Spleen (tissue), 11 donors: Measurements from ENCODE around the gene AKR1A1. TPM values are rescaled to one million over a fixed set of nuclear protein-coding genes. Genes with fewer than 3 reads are reported as not detected.
A peak's percentile ranks its signal among the peaks of the same experiment; 100 is the strongest.

Source experiments
- DNase-seq: peaks from one replicate; pipeline ENCODE4 v3.0.0-alpha.2; 2020
- H3K27ac ChIP-seq, 8 donors: fragments of 200-600 bp; sonication (generic) in 7 of 8; 1 replicate in 4 of 8; 2 replicates in 4 of 8; pipeline versions ENCODE4 v1.5.0 to v1.8.0; 2016 to 2021; ENCODE audit warnings: inconsistent platforms in 4 of 8, mild to moderate bottlenecking in 4 of 8, moderate library complexity in 1 of 8
- H3K27me3 ChIP-seq, 7 donors: fragments of 200-600 bp; sonication (generic) in 6 of 7; replicated peaks in 1 of 7; 1 replicate in 4 of 7; 2 replicates in 3 of 7; pipeline versions ENCODE4 v1.5.0 to v1.8.0; 2016 to 2021; ENCODE audit warnings: inconsistent platforms in 3 of 7, mild to moderate bottlenecking in 1 of 7
- H3K36me3 ChIP-seq, 6 donors: fragments of 200-600 bp; sonication (generic) in 5 of 6; 1 replicate in 4 of 6; 2 replicates in 2 of 6; pipeline versions ENCODE4 v1.5.0 to v1.8.0; 2016 to 2021; ENCODE audit warnings: inconsistent platforms in 2 of 6
- H3K4me1 ChIP-seq, 6 donors: fragments of 200-600 bp; sonication (generic) in 5 of 6; 1 replicate in 3 of 6; 2 replicates in 3 of 6; pipeline versions ENCODE4 v1.5.0 to v1.8.0; 2016 to 2021; ENCODE audit warnings: inconsistent platforms in 3 of 6
- H3K4me3 ChIP-seq, 8 donors: fragments of 200-600 bp; sonication (generic) in 7 of 8; 1 replicate in 4 of 8; 2 replicates in 4 of 8; pipeline versions ENCODE4 v1.5.0 to v1.8.0; 2016 to 2021; ENCODE audit warnings: inconsistent platforms in 4 of 8, mild to moderate bottlenecking in 4 of 8, moderate library complexity in 2 of 8
- H3K9me3 ChIP-seq, 8 donors: fragments of 200-600 bp; sonication (generic) in 7 of 8; 1 replicate in 4 of 8; 2 replicates in 4 of 8; pipeline versions ENCODE4 v1.5.0 to v1.8.0; 2016 to 2021; ENCODE audit warnings: inconsistent platforms in 4 of 8
- CTCF ChIP-seq, 11 experiments: fragments of 200-600 bp in 7 of 11; fragments of 450-650 bp in 4 of 11; sonication (generic) in 4 of 11; IDR thresholded peaks in 8 of 11; conservative IDR thresholded peaks in 3 of 11; 1 replicate in 7 of 11; 2 replicates in 4 of 11; pipeline versions ENCODE4 v1.4.0 to v1.8.0; 2016 to 2021; ENCODE audit warnings: antibody characterized with exemption in 11 of 11, inconsistent platforms in 4 of 11, mild to moderate bottlenecking in 1 of 11
- POLR2A ChIP-seq, 3 donors: fragments of 450-650 bp; IDR thresholded peaks; one replicate each; pipeline ENCODE4 v1.5.1; 2017; ENCODE audit warnings: antibody characterized with exemption in 3 of 3, mild to moderate bottlenecking in 1 of 3
- POLR2AphosphoS5 ChIP-seq, 3 donors: sonication (generic); formaldehyde crosslinking; IDR thresholded peaks; one replicate each; pipeline ENCODE4 v1.5.1; 2017; ENCODE audit warnings: antibody characterized with exemption in 3 of 3
- WGBS, 5 donors: extraction: QIAGEN DNeasy Blood & Tissue Kit in 3 of 5; methylation state at CpG; one replicate each; pipeline versions ENCODE4 v1.1.5 to v1.1.7; 2013 to 2018; 5-methylcytosine and 5-hydroxymethylcytosine counted together
- intact Hi-C: fragments of 100-400 bp; cut with DNase I; formaldehyde crosslinking; loops from one replicate; pipeline ENCODE4 v1.15.0; 2023; ENCODE audit warnings: low total_unique reads
- polyA plus RNA-seq, 3 donors: library from polyadenylated mRNA; stranded (reverse); fragments of 200-250 nt; gene quantifications; one replicate each; pipeline ENCODE4 v1.2.1, GENCODE V29; 2013
- total RNA-seq, 7 donors: library from RNA; depleted of rRNA in 3 of 7; stranded (reverse); fragments of >200 nt in 3 of 7; fragmentation: NEBNext Ultra II Directional in 4 of 7; extraction: Animal tissue kit (Norgen Biotek cat#: 25700) in 4 of 7; gene quantifications; one replicate each; pipeline versions ENCODE4 v1.1.0 to v1.2.1, GENCODE V29; 2016 to 2021
- donor health status: healthy with polysubstance abuse.
- donor health status: DM: no; HTN: no; CAD: no; lungs with moderate emphysema.
- donor health status: DM: no; HTN: no; CAD: no.
- donor health status: Bipolar disorder and iron deficiency.
- donor health status: healthy.
- donor health status: DM: no; HTN: no; CAD: no.
- donor health status: DM: yes; HTN: yes; CAD: no.

The AKR1A1 gene
- total and polyA plus RNA-seq, 10 donors = 68.8 to 150 (median 130) TPM

DNA sequence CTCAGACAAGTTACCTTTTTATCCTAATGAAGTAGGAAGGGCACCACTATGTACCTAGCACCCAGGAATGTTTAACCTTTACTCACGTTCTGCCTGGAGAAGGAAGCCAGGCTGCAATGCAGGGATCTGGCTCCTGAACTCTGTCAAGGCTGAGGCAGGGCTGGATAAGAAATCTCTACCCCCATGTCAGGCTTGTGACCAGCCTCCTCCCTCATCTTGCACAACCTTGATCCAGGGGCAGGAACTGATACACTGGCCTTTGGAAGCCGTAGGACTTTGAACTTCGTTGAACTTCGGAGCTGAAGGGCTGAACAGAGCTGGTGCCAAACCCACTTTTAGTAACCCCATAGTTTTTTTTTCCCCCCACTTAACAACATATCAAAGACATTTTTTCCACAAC lies 8.0 kb upstream of the AKR1A1 start:
- H3K36me3 ChIP-seq = no peaks in the 10 kb centered on the region
- DNase-seq = no peak
- intact Hi-C loops = no loop called here
- H3K4me1 ChIP-seq = peaks cover 29 to 55% (median 37%) of the 10 kb centered on the region in 6 donors
- H3K27me3 ChIP-seq = no peaks in the 10 kb centered on the region
- H3K4me3 ChIP-seq = no peak overlapping the region
- WGBS, 5 donors = 37 to 63% (median 50%) methylated on average over 3 to 4 of the region's 4 CpGs
- TF ChIP-seq CTCF (IDR thresholded peaks at IDR 0.05 in 8 of 11, conservative IDR thresholded peaks at IDR 0.05 in 3 of 11) (no peak), POLR2A (IDR thresholded peaks at IDR 0.05) (no peak), POLR2AphosphoS5 (IDR thresholded peaks at IDR 0.05) (no peak)
- H3K9me3 ChIP-seq = no peaks in the 10 kb centered on the region
- peak overlapping the region in 5 of 8 donors; percentile 14 to 83 (median 75) for H3K27ac ChIP-seq

GRCh38 chr1:45543581-45544417 lies 6.8 kb upstream of the AKR1A1 start:
- peaks cover 29 to 55% (median 37%) of the 10 kb centered on the region in 6 donors for H3K4me1 ChIP-seq
- H3K27me3 ChIP-seq = no peaks in the 10 kb centered on the region
- WGBS, 5 donors = 3 to 9% (median 6%) methylated on average over 8 of the region's 8 CpGs
- H3K27ac ChIP-seq = peak overlapping the region; percentile 29 to 83 (median 75)
- H3K36me3 ChIP-seq = no peaks in the 10 kb centered on the region
- TF ChIP-seq POLR2AphosphoS5 (IDR thresholded peaks at IDR 0.05) (peak in 2 of 3 donors; percentile 77 to 84), CTCF (IDR thresholded peaks at IDR 0.05 in 8 of 11, conservative IDR thresholded peaks at IDR 0.05 in 3 of 11) (no peak)
- H3K4me3 ChIP-seq = peak overlapping the region in 3 of 8 donors; percentile 1 to 48 (median 11)
- intact Hi-C loops = no loop called here
- DNase-seq = peak; percentile 91
- no peaks in the 10 kb centered on the region for H3K9me3 ChIP-seq

GRCh38 chr1:45544530-45544929 lies 6.1 kb upstream of the AKR1A1 start:
- intact Hi-C loops = no loop called here
- 75 to 84% (median 78%) methylated on average over 4 of the region's 4 CpGs for WGBS, 5 donors
- Histone ChIP-seq H3K36me3 (no peaks in the 10 kb centered on the region), H3K4me3 (no peak overlapping the region), H3K27ac (peak overlapping the region in 5 of 8 donors; percentile 18 to 83 (median 75)), H3K4me1 (peaks cover 29 to 51% (median 37%) of the 10 kb centered on the region in 6 donors), H3K27me3 (no peaks in the 10 kb centered on the region), H3K9me3 (no peaks in the 10 kb centered on the region)
- TF ChIP-seq POLR2A (IDR thresholded peaks at IDR 0.05) (no peak), POLR2AphosphoS5 (IDR thresholded peaks at IDR 0.05) (no peak), CTCF (IDR thresholded peaks at IDR 0.05 in 8 of 11, conservative IDR thresholded peaks at IDR 0.05 in 3 of 11) (no peak)
- DNase-seq = no peak

- intact Hi-C loops = no loop called here
- H3K27me3 ChIP-seq = no peaks in the 10 kb centered on the region
- no peaks in the 10 kb centered on the region for H3K9me3 ChIP-seq
- H3K4me3 ChIP-seq = no peak overlapping the region
- H3K27ac ChIP-seq = peak overlapping the region in 5 of 8 donors; percentile 18 to 83 (median 44)
- H3K36me3 ChIP-seq = no peaks in the 10 kb centered on the region
- no peak for DNase-seq
- peaks cover 29 to 54% (median 40%) of the 10 kb centered on the region in 6 donors for H3K4me1 ChIP-seq
- WGBS, 5 donors = 29 to 56% (median 37%) methylated on average over 6 of the region's 6 CpGs
- TF ChIP-seq POLR2A (IDR thresholded peaks at IDR 0.05) = no peak
These were observed 5.6 kb upstream of the AKR1A1 start for GRCh38 chr1:45545019-45545493.
